Endothelial cell of umbilical vein (primary cell): Measurements from ENCODE around the gene CORO2B. TPM values are rescaled to one million over a fixed set of nuclear protein-coding genes. Genes with fewer than 3 reads are reported as not detected.

Experiments used
- BruUV-seq: library from RNA; stranded (reverse); fragments of 400-500 nt; replicated peaks from 2 replicates; lab custom pipeline; 2021; lab: Mats Ljungman, UMichigan
- CTCF ChIA-PET: fragments of 300-600, 350-600 bp; sonication (Branson Sonifier 250); formaldehyde crosslinking; loops from one replicate; lab custom pipeline; 2021; ENCODE audit warnings: antibody characterized with exemption, inconsistent platforms; lab: Charles Lee
- POLR2A ChIA-PET: fragments of 300-600, 350-600 bp; sonication (Branson Sonifier 250); formaldehyde crosslinking; loops from one replicate; lab custom pipeline; 2021; ENCODE audit warnings: antibody characterized with exemption, inconsistent platforms; lab: Charles Lee
- DNase-seq: peaks from one replicate; pipeline ENCODE4 v3.0.0-alpha.2; 2011; ENCODE audit warnings: low read depth, low spot score
- FAIRE-seq: peaks from 2 replicates; lab custom pipeline; 2011; peaks lifted over from hg19 to GRCh38; lab: Jason Lieb, UNC
- H2AFZ ChIP-seq: 2 replicates; pipeline ENCODE4 v1.6.0; 2012; ENCODE audit warnings: low read depth, low read length, control low read depth, inconsistent platforms
- H3K27ac ChIP-seq: 2 replicates; pipeline ENCODE4 v1.5.1; 2011; ENCODE audit warnings: low read depth, mild to moderate bottlenecking, control low read depth, low read length, moderate library complexity; ENCODE audit not compliant: insufficient read depth
- H3K27me3 ChIP-seq, 2 experiments: 2 replicates each; pipeline versions ENCODE4 v1.6.0 to v1.6.1; 2011; ENCODE audit warnings: low read length in 2 of 2, mixed read lengths in 1 of 2; ENCODE audit not compliant: control insufficient read depth in 2 of 2, insufficient read depth in 2 of 2
- H3K36me3 ChIP-seq, 2 experiments: 2 replicates in 1 of 2; 3 replicates in 1 of 2; pipeline ENCODE4 v1.5.1; 2011; ENCODE audit warnings: low read length in 2 of 2, mild to moderate bottlenecking in 1 of 2, moderate library complexity in 1 of 2; ENCODE audit not compliant: control insufficient read depth in 2 of 2, insufficient read depth in 2 of 2; ENCODE audit errors: extremely low read depth in 1 of 2
- H3K4me1 ChIP-seq: 3 replicates; pipeline ENCODE4 v1.5.1; 2011; ENCODE audit warnings: mild to moderate bottlenecking, low read length; ENCODE audit not compliant: control insufficient read depth, insufficient read depth; ENCODE audit errors: extremely low read depth
- H3K4me2 ChIP-seq: 2 replicates; pipeline ENCODE4 v1.6.1; 2011; ENCODE audit warnings: low read length, control low read depth, mixed read lengths; ENCODE audit not compliant: insufficient read depth
- H3K4me3 ChIP-seq, 3 experiments: fragments of 200-600 bp in 1 of 3; sonication (generic), shearing (Covaris generic) in 1 of 3; replicated peaks in 1 of 3; 2 replicates each; pipeline ENCODE4 v1.5.1; 2011 to 2016; ENCODE audit warnings: control low read depth in 3 of 3, low read length in 3 of 3, mild to moderate bottlenecking in 2 of 3, inconsistent platforms in 1 of 3, low read depth in 1 of 3, moderate library complexity in 1 of 3; ENCODE audit not compliant: insufficient read depth in 1 of 3
- H3K79me2 ChIP-seq: 2 replicates; pipeline ENCODE4 v1.6.0; 2012; ENCODE audit warnings: low read length, inconsistent platforms; ENCODE audit not compliant: control insufficient read depth, insufficient read depth
- H3K9ac ChIP-seq: replicated peaks from 2 replicates; pipeline ENCODE3; 2011; ENCODE audit warnings: low read length, control low read depth; ENCODE audit not compliant: insufficient read depth; ENCODE audit errors: extremely low read depth
- H3K9me1 ChIP-seq: replicated peaks from 3 replicates; pipeline ENCODE4 v1.6.0; 2011; ENCODE audit warnings: mild to moderate bottlenecking, low read length; ENCODE audit not compliant: control insufficient read depth, insufficient read depth; ENCODE audit errors: extremely low read depth
- H3K9me3 ChIP-seq: replicated peaks from 2 replicates; pipeline ENCODE4 v1.5.1; 2012; ENCODE audit warnings: low read length, inconsistent platforms; ENCODE audit not compliant: control insufficient read depth, insufficient read depth
- H4K20me1 ChIP-seq: replicated peaks from 2 replicates; pipeline ENCODE3; 2011; ENCODE audit warnings: mild to moderate bottlenecking, low read length; ENCODE audit not compliant: control insufficient read depth, insufficient read depth; ENCODE audit errors: extremely low read depth
- JUN ChIP-seq: IDR thresholded peaks from 2 replicates; pipeline ENCODE4 v1.6.1; 2011; ENCODE audit warnings: borderline replicate concordance, low read depth; ENCODE audit not compliant: insufficient read length, insufficient read depth
- MAX ChIP-seq: IDR thresholded peaks from 2 replicates; pipeline ENCODE4 v1.6.1; 2011; ENCODE audit not compliant: insufficient read depth, insufficient read length
- MYC ChIP-seq: IDR thresholded peaks from one replicate; pipeline ENCODE4 v1.6.1; 2011; ENCODE audit warnings: mild to moderate bottlenecking, low read depth, low read length
- dilution Hi-C: fragments of 300-500 bp; cut with MboI; formaldehyde crosslinking; loops from one replicate; pipeline ENCODE4 v1.15.0; 2019; ENCODE audit warnings: low sequenced_read_pairs; ENCODE audit not compliant: extremely low pct_ligation_motif_present
- intact Hi-C: fragments of 100-400 bp; cut with micrococcal nuclease; formaldehyde crosslinking; loops from one replicate; pipeline ENCODE4 v1.10.0; 2022
- polyA plus RNA-seq, 4 experiments: library from polyadenylated mRNA; depleted of rRNA in 3 of 4; stranded (reverse) in 3 of 4; unstranded in 1 of 4; fragments of >200 nt; gene quantifications; 2 replicates each; pipeline versions ENCODE4 v1.2.1 to v1.2.3, GENCODE V29; 2011 to 2012; ENCODE audit warnings: missing spikeins in 1 of 4
- total RNA-seq: library from RNA; stranded (reverse); gene quantifications from 2 replicates; pipeline ENCODE4 v1.2.3, GENCODE V29; 2021

Gene CORO2B
- total and polyA plus RNA-seq, 2 donors (not counting 3 experiments of a cell fraction or from before 2014, with no cell fraction given) = 2.4 to 3.7 TPM

GRCh38 chr15:68653031-68653635 lies 74.3 kb downstream of the CORO2B start:
- Histone ChIP-seq H3K9me1 (no peaks in the 10 kb centered on the region), H3K9me3 (no peaks in the 10 kb centered on the region), H3K79me2 (no peaks in the 10 kb centered on the region), H3K36me3 (no peaks in the 10 kb centered on the region), H3K9ac (no peak overlapping the region), H3K27me3 (peaks cover 0 to 4% of the 10 kb centered on the region in 2 experiments), H3K27ac (no peak overlapping the region), H3K4me1 (no peaks in the 10 kb centered on the region), H3K4me3 (no peak overlapping the region), H2AFZ (no peak overlapping the region), H3K4me2 (no peak overlapping the region), H4K20me1 (no peaks in the 10 kb centered on the region)
- no peak for FAIRE-seq
- CTCF ChIA-PET = interaction anchor here (0.8 to 4.2 kb wide), 16 partner anchors 10 to 347 kb away, joined by 3 to 54 read pairs (median 6); no protein-coding TSS in a partner anchor
- TF ChIP-seq JUN = no peak
- TF ChIP-seq MAX = no peak
- dilution Hi-C loops (no loop called here), intact Hi-C loops (no loop called here)
- DNase-seq = no peak
- BruUV-seq = no TSS peak
- POLR2A ChIA-PET = no interaction called here

- no peak for DNase-seq
- ChIA-PET POLR2A (no interaction called here), CTCF (interaction anchor here (0.8 to 4.2 kb wide), 10 partner anchors 9 to 347 kb away, joined by 3 to 54 read pairs (median 4); no protein-coding TSS in a partner anchor)
- H3K9ac ChIP-seq = no peak overlapping the region
- TF ChIP-seq MYC = no peak
- no peak overlapping the region for H3K4me3 ChIP-seq
- no peaks in the 10 kb centered on the region for H3K79me2 ChIP-seq
- no peaks in the 10 kb centered on the region for H3K4me1 ChIP-seq
- H3K36me3 ChIP-seq = no peaks in the 10 kb centered on the region
- H3K9me1 ChIP-seq = no peaks in the 10 kb centered on the region
- no peaks in the 10 kb centered on the region for H4K20me1 ChIP-seq
- no TSS peak for BruUV-seq
- H3K27me3 ChIP-seq = peaks cover 0 to 4% of the 10 kb centered on the region in 2 experiments
- no peak overlapping the region for H2AFZ ChIP-seq
- H3K27ac ChIP-seq = no peak overlapping the region
- FAIRE-seq = no peak
- dilution Hi-C loops = no loop called here
- no peaks in the 10 kb centered on the region for H3K9me3 ChIP-seq
- intact Hi-C loops = no loop called here
- no peak overlapping the region for H3K4me2 ChIP-seq
Observed at GRCh38 chr15:68653801-68654200, 75.0 kb downstream of the CORO2B start.
